Stomach (tissue), 9 donors: ENCODE results near the gene RAC2. TPM values are rescaled to one million over a fixed set of nuclear protein-coding genes. Genes with fewer than 3 reads are reported as not detected.

Experiments
- DNase-seq, 2 donors: peaks; one replicate each; pipeline versions ENCODE4 v3.0.0 to v3.0.0-alpha.2; 2013 to 2019
- H3K27ac ChIP-seq, 5 donors: fragments of 200-600 bp in 4 of 5; sonication (generic) in 4 of 5; one replicate each; pipeline ENCODE4 v1.5.1; 2013 to 2019; ENCODE audit warnings: mild to moderate bottlenecking in 1 of 5, moderate library complexity in 1 of 5
- H3K27me3 ChIP-seq, 3 donors: fragments of 200-600 bp; sonication (generic); one replicate each; pipeline ENCODE4 v1.5.1; 2017 to 2019; ENCODE audit warnings: mixed run types in 1 of 3
- H3K36me3 ChIP-seq, 4 donors: fragments of 200-600 bp; sonication (generic); 1 replicate in 3 of 4; 2 replicates in 1 of 4; pipeline ENCODE4 v1.5.1; 2016 to 2019
- H3K4me1 ChIP-seq, 4 donors: fragments of 200-600 bp; sonication (generic); one replicate each; pipeline ENCODE4 v1.5.1; 2016 to 2019
- H3K4me3 ChIP-seq, 4 donors: fragments of 200-600 bp; sonication (generic) in 3 of 4; one replicate each; pipeline ENCODE4 v1.5.1; 2016 to 2019; ENCODE audit warnings: mild to moderate bottlenecking in 1 of 4
- H3K9me3 ChIP-seq, 4 donors: fragments of 200-600 bp; sonication (generic); one replicate each; pipeline ENCODE4 v1.5.1; 2016 to 2019
- EP300 ChIP-seq: sonication (generic); formaldehyde crosslinking; IDR thresholded peaks from one replicate; pipeline ENCODE4 v1.6.1; 2017; ENCODE audit warnings: antibody characterized with exemption
- POLR2A ChIP-seq, 4 donors: fragments of 450-650 bp; IDR thresholded peaks; one replicate each; pipeline ENCODE4 v1.6.1; 2016; ENCODE audit warnings: antibody characterized with exemption in 4 of 4, control low read depth in 2 of 4, mild to moderate bottlenecking in 1 of 4, moderate library complexity in 1 of 4
- POLR2AphosphoS5 ChIP-seq, 3 donors: sonication (generic); formaldehyde crosslinking; IDR thresholded peaks; one replicate each; pipeline ENCODE4 v1.6.1; 2016; ENCODE audit warnings: antibody characterized with exemption in 3 of 3
- WGBS, 5 donors: extraction: QIAGEN DNeasy Blood & Tissue Kit in 3 of 5; methylation state at CpG; one replicate each; pipeline versions ENCODE4 v1.1.5 to v1.1.7; 2013 to 2018; 5-methylcytosine and 5-hydroxymethylcytosine counted together
- intact Hi-C: fragments of 100-400 bp; cut with DNase I; formaldehyde crosslinking; loops from one replicate; pipeline ENCODE4 v1.15.1; 2023; ENCODE audit warnings: low total_unique reads
- polyA plus RNA-seq, 3 donors: library from polyadenylated mRNA; stranded (reverse); fragments of 200-250 nt; gene quantifications; one replicate each; pipeline ENCODE4 v1.2.3, GENCODE V29; 2013
- total RNA-seq, 5 donors: library from RNA; depleted of rRNA; stranded (reverse); fragments of >200 nt; gene quantifications; one replicate each; pipeline versions ENCODE4 v1.1.0 to v1.2.3, GENCODE V29; 2014 to 2016
- TF ChIP-seq, protein P1 (sequence below), 7 experiments: fragments of 450-650 bp in 4 of 7; fragments of 200-600 bp in 3 of 7; sonication (generic) in 3 of 7; IDR thresholded peaks; one replicate each; pipeline ENCODE4 v1.5.1; 2016 to 2019; ENCODE audit warnings: antibody characterized with exemption in 7 of 7, control low read depth in 2 of 7, mild to moderate bottlenecking in 1 of 7
- donor health status: healthy with polysubstance abuse.
- donor health status: Bipolar disorder and iron deficiency.
- donor health status: healthy.

Gene RAC2
- total and polyA plus RNA-seq, 8 donors, result 1.8 to 50.4 (median 16.3) TPM

- H3K9me3 ChIP-seq, result no peaks in the 10 kb centered on the region
- H3K27me3 ChIP-seq, result no peaks in the 10 kb centered on the region
- WGBS, 5 donors, result 96 to 100% (median 98%) methylated on average over 1 of the region's 1 CpG
- H3K4me3 ChIP-seq, result no peak overlapping the region
- H3K36me3 ChIP-seq, result no peaks in the 10 kb centered on the region
- peaks cover 42 to 71% (median 48%) of the 10 kb centered on the region in 4 donors for H3K4me1 ChIP-seq
- intact Hi-C loops, result no loop called here
- TF ChIP-seq, protein P1, sequence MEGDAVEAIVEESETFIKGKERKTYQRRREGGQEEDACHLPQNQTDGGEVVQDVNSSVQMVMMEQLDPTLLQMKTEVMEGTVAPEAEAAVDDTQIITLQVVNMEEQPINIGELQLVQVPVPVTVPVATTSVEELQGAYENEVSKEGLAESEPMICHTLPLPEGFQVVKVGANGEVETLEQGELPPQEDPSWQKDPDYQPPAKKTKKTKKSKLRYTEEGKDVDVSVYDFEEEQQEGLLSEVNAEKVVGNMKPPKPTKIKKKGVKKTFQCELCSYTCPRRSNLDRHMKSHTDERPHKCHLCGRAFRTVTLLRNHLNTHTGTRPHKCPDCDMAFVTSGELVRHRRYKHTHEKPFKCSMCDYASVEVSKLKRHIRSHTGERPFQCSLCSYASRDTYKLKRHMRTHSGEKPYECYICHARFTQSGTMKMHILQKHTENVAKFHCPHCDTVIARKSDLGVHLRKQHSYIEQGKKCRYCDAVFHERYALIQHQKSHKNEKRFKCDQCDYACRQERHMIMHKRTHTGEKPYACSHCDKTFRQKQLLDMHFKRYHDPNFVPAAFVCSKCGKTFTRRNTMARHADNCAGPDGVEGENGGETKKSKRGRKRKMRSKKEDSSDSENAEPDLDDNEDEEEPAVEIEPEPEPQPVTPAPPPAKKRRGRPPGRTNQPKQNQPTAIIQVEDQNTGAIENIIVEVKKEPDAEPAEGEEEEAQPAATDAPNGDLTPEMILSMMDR (IDR thresholded peaks at IDR 0.05), result no peak
- TF ChIP-seq POLR2AphosphoS5 (IDR thresholded peaks at IDR 0.05), result no peak
- TF ChIP-seq POLR2A (IDR thresholded peaks at IDR 0.05), result no peak
- no peak for TF ChIP-seq EP300
- DNase-seq, result no peak
- peak overlapping the region in 2 of 5 donors; percentile 30 to 48 for H3K27ac ChIP-seq
Measured at GRCh38 chr22:37192741-37193140, 51.3 kb downstream of the RAC2 start.

DNA sequence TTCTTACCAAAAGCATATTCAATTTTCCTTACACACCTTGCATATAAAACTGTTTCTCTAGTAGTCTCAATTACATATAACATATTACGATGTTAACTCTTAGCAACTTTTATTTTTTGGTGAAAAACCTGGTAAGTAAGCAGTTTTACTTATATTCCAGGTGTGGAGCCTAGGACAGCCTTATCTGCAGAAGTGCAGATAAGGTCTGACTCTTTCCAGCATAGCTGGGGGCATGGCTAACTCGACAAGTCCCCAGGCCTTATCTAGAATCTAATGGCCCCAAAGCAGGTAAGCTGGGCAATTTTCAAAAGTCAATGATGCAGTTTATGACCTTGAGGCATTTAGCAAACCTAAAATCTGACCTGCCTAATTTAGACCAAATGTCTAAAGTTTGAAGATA lies 51.9 kb downstream of the RAC2 start:
- no peak for DNase-seq
- Histone ChIP-seq H3K4me1 (peaks cover 42 to 71% (median 48%) of the 10 kb centered on the region in 4 donors), H3K4me3 (no peak overlapping the region), H3K27me3 (no peaks in the 10 kb centered on the region), H3K36me3 (no peaks in the 10 kb centered on the region), H3K27ac (no peak overlapping the region), H3K9me3 (no peaks in the 10 kb centered on the region)
- 53 to 75% (median 64%) methylated on average over 2 of the region's 2 CpGs for WGBS, 5 donors
- no peak for TF ChIP-seq EP300
- TF ChIP-seq, protein P1 (IDR thresholded peaks at IDR 0.05), result no peak
- TF ChIP-seq POLR2AphosphoS5 (IDR thresholded peaks at IDR 0.05), result no peak
- TF ChIP-seq POLR2A (IDR thresholded peaks at IDR 0.05), result no peak
- intact Hi-C loops, result no loop called here

GRCh38 chr22:37190262-37190780 lies 53.7 kb downstream of the RAC2 start:
- Histone ChIP-seq H3K36me3 (no peaks in the 10 kb centered on the region), H3K9me3 (no peaks in the 10 kb centered on the region), H3K4me1 (peaks cover 42 to 74% (median 44%) of the 10 kb centered on the region in 4 donors), H3K27ac (peak overlapping the region in 3 of 5 donors; percentile 82 to 89 (median 86)), H3K27me3 (no peaks in the 10 kb centered on the region), H3K4me3 (no peak overlapping the region)
- no peak for TF ChIP-seq POLR2A (IDR thresholded peaks at IDR 0.05)
- no peak for TF ChIP-seq EP300
- TF ChIP-seq, protein P1 (IDR thresholded peaks at IDR 0.05), result no peak
- no peak for TF ChIP-seq POLR2AphosphoS5 (IDR thresholded peaks at IDR 0.05)
- intact Hi-C loops, result no loop called here
- WGBS, 5 donors, result 21 to 38% (median 31%) methylated on average over 4 of the region's 4 CpGs
- no peak for DNase-seq

GRCh38 chr22:37188901-37189466 lies 55.1 kb downstream of the RAC2 start:
- peak overlapping the region; percentile 31 to 89 (median 82) for H3K27ac ChIP-seq
- no peaks in the 10 kb centered on the region for H3K9me3 ChIP-seq
- H3K4me1 ChIP-seq, result peaks cover 42 to 76% (median 45%) of the 10 kb centered on the region in 4 donors
- H3K4me3 ChIP-seq, result peak overlapping the region in 2 of 4 donors; percentile 5 to 33
- WGBS, 5 donors, result 33 to 61% (median 54%) methylated on average over 2 of the region's 2 CpGs
- intact Hi-C loops, result no loop called here
- H3K36me3 ChIP-seq, result no peaks in the 10 kb centered on the region
- H3K27me3 ChIP-seq, result no peaks in the 10 kb centered on the region
- DNase-seq, result peak in 1 of 2 donors; percentile 69
- TF ChIP-seq POLR2AphosphoS5 (IDR thresholded peaks at IDR 0.05) (no peak), POLR2A (IDR thresholded peaks at IDR 0.05) (no peak), EP300 (no peak)
- TF ChIP-seq, protein P1 (IDR thresholded peaks at IDR 0.05), result no peak
